ENCODE data around the gene RIMBP2.

Gene RIMBP2

DNA sequence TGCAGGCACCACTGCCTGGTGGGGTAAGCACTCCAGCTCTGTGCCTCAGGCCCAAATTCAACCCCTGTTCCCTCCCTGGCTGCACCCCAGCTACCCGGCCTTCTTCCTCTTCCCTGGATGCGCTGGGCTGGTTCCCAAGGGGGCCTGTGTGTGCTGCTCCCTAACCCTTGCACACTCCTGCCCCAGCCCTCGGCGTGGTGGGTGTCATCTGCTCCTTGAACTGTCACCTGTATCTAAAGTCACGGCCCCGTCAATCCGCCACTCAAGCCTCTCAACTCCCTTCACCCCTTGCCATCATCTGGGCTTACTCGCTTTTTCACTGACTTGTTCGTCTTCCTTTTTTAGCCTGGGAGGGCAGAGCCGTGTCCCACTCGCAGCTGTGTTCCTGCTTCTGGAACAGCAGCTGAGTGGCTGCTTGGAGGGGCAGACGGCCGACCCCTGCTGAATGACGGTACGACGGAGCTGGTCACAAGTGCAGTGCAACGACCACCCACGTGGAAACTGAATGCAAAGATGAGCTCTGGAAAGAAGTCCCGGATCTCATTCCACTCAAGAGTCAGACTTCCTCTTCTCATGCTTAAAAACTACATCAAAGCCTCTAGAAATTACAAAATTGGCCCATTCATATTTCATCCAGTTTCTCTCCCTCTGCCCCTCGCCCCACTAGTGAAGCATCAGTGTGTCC, 239.5 kb downstream of the RIMBP2 start:
- Mint-ChIP-seq H3K27ac (no peak overlapping the region), H3K4me1 (no peaks in the 10 kb centered on the region), H3K4me3 (no peak overlapping the region), H3K36me3 (no peaks in the 10 kb centered on the region), H3K27me3 (peaks cover 2% of the 10 kb centered on the region), H3K9me3 (no peaks in the 10 kb centered on the region)
- DNase-seq (ENCODE audit: low spot score in 2 of 2) = no peak
- no peak for ATAC-seq (ENCODE audit: low read depth)

DNA sequence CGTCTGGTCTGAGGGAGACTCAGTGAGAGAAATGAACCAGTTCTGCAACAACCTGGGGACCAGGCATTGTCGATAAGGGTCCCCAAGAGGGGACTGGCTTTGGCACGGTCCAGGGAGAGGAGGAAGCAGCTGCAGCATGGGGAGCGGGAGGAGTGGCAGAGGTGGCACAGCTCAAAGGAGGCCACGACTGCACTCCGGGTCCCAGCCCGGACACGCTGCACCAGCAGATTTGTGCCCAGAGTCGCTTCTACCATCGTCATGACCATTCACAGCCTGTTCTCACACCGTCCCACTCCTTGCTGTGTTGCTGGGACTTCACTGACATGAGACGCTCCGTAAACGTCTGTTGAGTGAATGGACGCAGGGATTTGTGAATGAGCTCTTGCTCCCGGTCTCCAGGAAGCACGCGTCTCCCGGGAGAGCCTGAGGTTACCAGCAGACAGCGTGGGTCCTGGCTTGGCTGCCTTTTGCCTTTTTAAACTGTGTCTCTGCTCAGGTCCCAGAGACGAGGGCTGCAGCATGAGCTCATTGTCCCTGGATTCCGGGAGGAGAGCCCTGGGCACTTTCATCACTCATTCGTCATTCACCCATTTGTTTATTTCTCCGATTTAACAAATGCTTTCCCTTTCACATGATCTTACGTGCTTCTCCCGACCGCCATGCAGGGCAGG, 241.4 kb downstream of the RIMBP2 start:
- H3K27ac Mint-ChIP-seq = no peak overlapping the region
- no peaks in the 10 kb centered on the region for H3K9me3 Mint-ChIP-seq
- DNase-seq (ENCODE audit: low spot score in 2 of 2) (no peak), ATAC-seq (ENCODE audit: low read depth) (no peak)
- no peaks in the 10 kb centered on the region for H3K4me1 Mint-ChIP-seq
- no peaks in the 10 kb centered on the region for H3K27me3 Mint-ChIP-seq
- H3K36me3 Mint-ChIP-seq = no peaks in the 10 kb centered on the region
- no peak overlapping the region for H3K4me3 Mint-ChIP-seq

DNA sequence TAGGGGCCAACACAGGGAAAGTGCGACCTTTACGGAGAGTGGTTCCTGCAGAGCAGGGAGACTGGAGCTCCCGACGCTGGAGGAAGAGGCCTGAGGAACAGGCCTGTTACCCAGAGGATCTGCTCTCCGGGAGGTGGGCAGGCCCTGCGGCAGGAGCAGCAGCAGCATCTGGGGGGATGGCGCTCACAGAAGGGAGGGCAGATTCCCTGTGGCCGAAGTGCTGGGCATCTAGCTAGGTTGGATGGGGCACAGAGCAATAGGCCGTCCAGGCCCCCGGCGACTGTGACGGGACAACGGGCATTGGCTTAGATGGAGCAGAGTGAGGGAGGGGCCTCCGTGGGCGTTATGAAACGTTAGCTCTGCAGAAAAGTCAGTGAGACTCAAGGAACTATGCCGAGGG, 242.8 kb downstream of the RIMBP2 start:
- ATAC-seq (ENCODE audit: low read depth) (no peak), DNase-seq (ENCODE audit: low spot score in 2 of 2) (no peak)
- Mint-ChIP-seq H3K9me3 (no peaks in the 10 kb centered on the region), H3K4me1 (no peaks in the 10 kb centered on the region), H3K36me3 (no peaks in the 10 kb centered on the region), H3K27ac (no peak overlapping the region), H3K27me3 (no peaks in the 10 kb centered on the region), H3K4me3 (no peak overlapping the region)

DNA sequence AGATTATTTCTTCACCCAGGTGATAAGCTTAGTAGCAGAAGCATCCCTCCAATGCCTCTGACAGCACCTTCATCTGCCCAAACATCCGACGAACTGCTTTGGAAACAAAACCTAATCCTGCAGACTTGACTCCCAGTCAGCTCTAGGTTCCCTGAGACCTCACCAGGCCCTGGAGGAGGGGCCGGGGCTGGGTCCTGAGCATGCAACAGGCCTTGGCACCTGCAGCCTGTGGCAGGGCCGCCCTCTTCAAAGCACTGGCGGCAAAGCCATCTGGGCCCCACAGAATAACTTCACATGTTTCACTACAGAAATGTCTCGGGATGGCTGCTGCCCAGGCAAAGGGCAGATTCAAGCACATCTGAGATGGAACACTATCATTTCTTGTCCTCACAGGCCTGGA, 245.1 kb downstream of the RIMBP2 start:
- no peak overlapping the region for H3K4me3 Mint-ChIP-seq
- H3K4me1 Mint-ChIP-seq = no peaks in the 10 kb centered on the region
- no peak overlapping the region for H3K27ac Mint-ChIP-seq
- ATAC-seq (ENCODE audit: low read depth) (no peak), DNase-seq (ENCODE audit: low spot score in 2 of 2) (no peak)
- H3K27me3 Mint-ChIP-seq = no peaks in the 10 kb centered on the region
- peaks cover 6% of the 10 kb centered on the region for H3K9me3 Mint-ChIP-seq
- no peaks in the 10 kb centered on the region for H3K36me3 Mint-ChIP-seq

DNA sequence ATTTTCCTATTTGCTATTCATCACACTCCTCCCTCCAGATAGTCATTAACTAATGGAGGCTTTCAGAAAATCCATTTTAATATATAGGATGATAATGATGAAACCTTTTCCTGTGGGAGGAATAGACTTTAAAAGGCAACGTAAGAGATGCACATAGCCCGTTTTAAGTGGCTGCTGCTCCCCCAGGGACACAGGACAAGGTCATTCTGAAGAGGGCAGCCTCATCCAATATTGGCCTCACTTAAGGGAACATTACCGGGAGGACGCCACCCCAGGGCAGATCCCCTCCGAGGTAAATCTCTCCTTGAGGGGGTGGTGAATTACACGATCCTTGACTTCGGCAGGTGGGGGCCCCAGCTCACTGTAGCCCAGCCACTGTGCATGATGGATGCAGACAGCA, 246.5 kb downstream of the RIMBP2 start:
- Mint-ChIP-seq H3K4me1 (no peaks in the 10 kb centered on the region), H3K4me3 (no peak overlapping the region), H3K9me3 (peaks cover 6% of the 10 kb centered on the region), H3K27ac (no peak overlapping the region), H3K36me3 (no peaks in the 10 kb centered on the region), H3K27me3 (no peaks in the 10 kb centered on the region)
- DNase-seq (ENCODE audit: low spot score in 2 of 2) (no peak), ATAC-seq (ENCODE audit: low read depth) (no peak)

DNA sequence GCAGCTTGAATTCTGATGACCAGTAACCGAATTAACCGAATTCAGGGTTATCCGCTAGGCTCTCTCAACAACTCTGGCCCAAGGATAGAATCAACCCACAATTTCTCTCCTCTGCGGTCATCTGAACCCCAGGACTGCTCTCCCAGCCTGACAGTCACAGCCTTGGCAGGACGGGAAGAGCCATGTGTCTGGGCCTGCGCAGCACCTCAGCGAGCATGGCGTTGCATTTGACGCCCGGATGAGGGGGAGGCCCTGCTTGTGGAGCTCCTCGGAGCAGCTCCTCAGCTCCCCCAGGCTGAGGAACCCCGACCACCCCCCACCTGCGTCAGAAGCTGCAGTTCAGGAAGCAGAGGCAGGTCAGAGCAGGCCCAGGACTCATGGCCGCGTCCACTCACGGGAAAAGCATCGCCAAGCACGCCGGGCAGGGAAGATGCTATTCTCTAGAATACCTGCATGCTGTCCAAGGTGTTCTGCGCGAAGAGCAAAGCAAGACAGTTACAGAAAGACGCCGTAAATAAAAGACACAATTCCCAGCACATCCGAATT, 247.3 kb downstream of the RIMBP2 start:
- Mint-ChIP-seq H3K4me3 (no peak overlapping the region), H3K4me1 (no peaks in the 10 kb centered on the region), H3K27me3 (no peaks in the 10 kb centered on the region)

DNA sequence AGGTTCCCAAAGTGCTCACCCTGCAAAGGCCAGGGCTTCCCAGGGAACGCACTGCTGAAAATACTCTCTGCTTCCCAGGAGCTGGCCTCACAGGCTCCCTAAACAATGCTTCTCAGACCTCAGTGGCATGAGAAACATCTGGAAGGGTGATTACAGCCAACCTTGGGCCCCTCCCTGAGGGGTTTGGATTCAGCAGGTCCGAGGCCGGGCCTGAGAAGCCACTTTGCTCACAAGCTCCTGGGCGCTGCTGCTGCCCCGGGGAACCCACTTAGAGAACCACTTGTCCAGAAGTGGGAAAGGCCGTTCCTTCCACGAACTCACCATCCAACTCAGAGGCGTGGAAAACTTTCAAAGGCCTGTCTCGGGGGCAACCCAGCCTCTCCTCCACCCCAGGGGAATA, 247.9 kb downstream of the RIMBP2 start:
- no peak overlapping the region for H3K4me3 Mint-ChIP-seq
- no peak for DNase-seq (ENCODE audit: low spot score in 2 of 2)
- no peaks in the 10 kb centered on the region for H3K27me3 Mint-ChIP-seq
- H3K4me1 Mint-ChIP-seq = no peaks in the 10 kb centered on the region
- H3K9me3 Mint-ChIP-seq = peaks cover 6% of the 10 kb centered on the region
- H3K27ac Mint-ChIP-seq = no peak overlapping the region
- no peaks in the 10 kb centered on the region for H3K36me3 Mint-ChIP-seq
- no peak for ATAC-seq (ENCODE audit: low read depth)

More for the DNA sequence above, 247.3 kb downstream of the RIMBP2 start:
- Mint-ChIP-seq H3K36me3 (no peaks in the 10 kb centered on the region), H3K27ac (no peak overlapping the region), H3K9me3 (peaks cover 6% of the 10 kb centered on the region)
- DNase-seq (ENCODE audit: low spot score in 2 of 2) = no peak
- no peak for ATAC-seq (ENCODE audit: low read depth)

DNA sequence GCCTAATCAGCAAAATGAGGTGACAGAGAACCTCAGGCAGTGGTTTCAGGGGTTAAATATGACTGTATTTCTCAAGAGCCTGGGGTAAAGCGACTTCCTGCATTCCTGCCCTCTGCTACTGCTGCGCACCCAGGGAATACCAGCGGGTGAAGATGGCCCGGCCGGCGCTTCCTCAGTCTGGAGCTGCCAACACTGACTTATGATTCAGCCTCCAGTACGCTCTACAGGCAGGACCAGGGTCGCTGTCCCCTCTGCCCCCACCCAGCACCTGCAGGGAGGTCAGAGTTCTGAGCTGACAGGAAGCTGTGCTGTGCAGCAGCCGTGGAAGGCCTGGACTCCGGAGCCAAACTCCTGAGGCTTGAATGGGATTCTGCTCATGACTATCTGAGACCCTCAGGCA, 250.5 kb downstream of the RIMBP2 start:
- no peak overlapping the region for H3K4me3 Mint-ChIP-seq
- no peaks in the 10 kb centered on the region for H3K36me3 Mint-ChIP-seq
- H3K27ac Mint-ChIP-seq = no peak overlapping the region
- H3K4me1 Mint-ChIP-seq = no peaks in the 10 kb centered on the region
- DNase-seq (ENCODE audit: low spot score in 2 of 2) (no peak), ATAC-seq (ENCODE audit: low read depth) (no peak)
- H3K9me3 Mint-ChIP-seq = peaks cover 6% of the 10 kb centered on the region
- H3K27me3 Mint-ChIP-seq = no peaks in the 10 kb centered on the region

DNA sequence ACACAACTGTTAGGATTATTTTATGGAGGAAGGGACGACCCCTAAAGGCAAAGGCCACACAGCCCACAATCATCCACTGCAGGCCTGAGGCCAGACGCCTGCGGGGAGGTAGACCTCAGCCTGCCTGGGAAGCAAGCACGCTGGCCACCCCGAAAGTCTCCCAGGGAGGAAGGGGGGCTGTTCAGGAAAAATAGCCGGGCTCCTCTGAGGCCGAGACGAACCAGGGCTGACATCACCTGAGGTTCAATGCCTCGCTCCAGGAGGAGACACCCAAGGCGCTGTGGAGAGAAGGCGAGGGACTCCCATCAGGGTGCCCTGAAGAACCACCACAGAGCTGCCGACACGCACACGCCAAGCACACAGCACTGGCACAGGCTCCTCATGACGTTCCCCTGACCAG, 251.1 kb downstream of the RIMBP2 start:
- H3K27ac Mint-ChIP-seq = no peak overlapping the region
- H3K9me3 Mint-ChIP-seq = peaks cover 6% of the 10 kb centered on the region
- ATAC-seq (ENCODE audit: low read depth) = no peak
- no peaks in the 10 kb centered on the region for H3K36me3 Mint-ChIP-seq
- no peak overlapping the region for H3K4me3 Mint-ChIP-seq
- DNase-seq (ENCODE audit: low spot score in 2 of 2) = no peak
- H3K4me1 Mint-ChIP-seq = no peaks in the 10 kb centered on the region
- H3K27me3 Mint-ChIP-seq = no peaks in the 10 kb centered on the region

DNA sequence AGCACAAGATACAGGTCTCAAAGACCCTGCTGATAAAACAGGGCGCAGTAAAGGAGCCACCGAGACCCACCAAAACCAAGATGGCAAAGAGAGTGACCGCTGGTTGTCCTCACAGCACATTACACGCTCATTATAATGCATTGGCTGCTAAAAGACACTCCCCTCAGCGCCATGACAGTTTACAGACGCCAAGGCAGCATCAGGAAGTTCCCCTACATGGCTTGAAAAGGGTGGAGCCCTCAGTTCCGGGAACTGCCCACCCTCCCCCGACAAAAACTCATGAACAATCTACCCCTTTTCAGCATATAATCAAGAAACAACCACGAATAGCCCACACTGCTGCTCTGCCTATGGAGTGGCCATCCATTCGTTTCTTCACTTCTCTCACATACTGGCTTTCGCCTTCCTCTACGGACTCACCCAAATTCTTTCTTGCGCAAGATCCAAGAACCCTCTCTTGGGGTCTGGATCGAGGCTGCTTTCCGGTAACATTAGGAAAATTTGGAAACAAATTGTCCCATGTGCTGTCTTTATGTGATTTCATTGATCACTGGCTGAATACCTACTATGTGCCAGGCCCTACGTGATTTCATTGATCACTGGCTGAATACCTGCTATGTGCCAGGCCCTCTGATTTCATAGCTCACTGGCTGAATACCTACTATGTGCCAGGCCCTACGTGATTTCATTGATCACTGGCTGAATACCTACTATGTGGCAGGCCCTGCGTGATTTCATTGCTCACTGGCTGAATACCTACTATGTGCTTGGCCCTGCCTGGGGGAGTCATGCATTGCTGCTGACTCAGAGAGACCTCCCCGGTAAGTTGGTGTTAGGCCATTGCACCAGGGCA, 252.1 kb downstream of the RIMBP2 start:
- no peaks in the 10 kb centered on the region for H3K4me1 Mint-ChIP-seq
- ATAC-seq (ENCODE audit: low read depth) = no peak
- no peaks in the 10 kb centered on the region for H3K27me3 Mint-ChIP-seq
- no peak overlapping the region for H3K4me3 Mint-ChIP-seq
- no peak overlapping the region for H3K27ac Mint-ChIP-seq
- no peaks in the 10 kb centered on the region for H3K36me3 Mint-ChIP-seq
- peaks cover 6% of the 10 kb centered on the region for H3K9me3 Mint-ChIP-seq
- no peak for DNase-seq (ENCODE audit: low spot score in 2 of 2)

DNA sequence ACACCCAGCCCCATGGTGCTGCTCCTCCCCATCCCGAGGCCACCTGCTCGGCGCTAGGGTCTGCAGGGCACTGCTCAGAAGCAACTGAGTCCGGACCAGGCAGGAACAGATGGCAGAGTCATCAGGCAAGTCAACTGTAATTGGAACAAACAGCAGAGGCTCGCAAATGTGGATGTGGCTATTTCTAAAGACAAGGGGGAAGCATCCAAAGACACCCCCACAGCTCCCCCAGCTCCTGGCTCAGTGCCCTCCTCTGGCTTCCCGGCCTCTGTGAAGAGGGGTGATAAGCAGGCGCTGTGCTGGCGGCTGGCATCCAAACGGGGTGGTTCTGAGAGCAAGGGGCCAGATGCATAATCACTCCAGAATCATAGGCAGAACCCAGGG, 252.8 kb downstream of the RIMBP2 start:
- DNase-seq (ENCODE audit: low spot score in 2 of 2) = no peak
- Mint-ChIP-seq H3K27me3 (no peaks in the 10 kb centered on the region), H3K4me3 (no peak overlapping the region), H3K36me3 (no peaks in the 10 kb centered on the region), H3K4me1 (no peaks in the 10 kb centered on the region), H3K9me3 (peaks cover 6% of the 10 kb centered on the region), H3K27ac (no peak overlapping the region)
- no peak for ATAC-seq (ENCODE audit: low read depth)

DNA sequence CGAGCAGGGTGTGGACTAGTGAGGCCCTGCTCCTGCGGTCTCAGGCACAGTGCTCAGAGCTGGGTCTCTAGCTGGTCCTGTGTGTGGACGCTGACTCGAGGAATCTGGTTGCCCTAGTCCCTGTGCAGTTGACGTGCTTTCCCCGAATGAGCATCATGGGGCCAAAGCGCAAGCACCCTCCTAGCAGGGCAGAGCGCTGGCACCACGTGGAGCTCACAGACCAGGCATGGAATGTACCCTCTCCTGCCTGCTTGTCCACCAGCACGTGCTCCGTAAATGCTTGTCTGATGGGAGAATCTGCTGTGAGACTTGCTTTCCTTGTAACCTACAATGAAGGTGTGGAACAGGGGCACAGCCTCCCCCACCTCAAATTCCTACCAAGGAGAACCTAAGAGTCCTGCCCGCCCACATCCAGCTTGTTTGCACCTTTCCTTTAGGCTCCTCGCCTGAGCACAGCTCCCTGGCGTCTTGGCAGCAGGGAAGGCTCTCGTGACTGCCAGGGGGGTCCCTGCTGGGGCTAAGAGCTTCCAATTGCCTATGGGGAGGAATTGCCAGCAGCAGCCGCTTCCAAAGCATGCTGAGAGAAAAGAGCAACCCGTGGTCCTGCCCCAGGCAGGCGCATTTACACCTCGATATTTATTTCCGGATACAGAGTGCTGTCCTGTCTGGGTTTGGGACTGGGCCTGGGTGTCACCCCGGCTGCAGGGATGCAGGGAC, 253.4 kb downstream of the RIMBP2 start:
- no peak for ATAC-seq (ENCODE audit: low read depth)
- no peak overlapping the region for H3K27ac Mint-ChIP-seq
- no peak for DNase-seq (ENCODE audit: low spot score in 2 of 2)
- no peaks in the 10 kb centered on the region for H3K36me3 Mint-ChIP-seq
- H3K4me1 Mint-ChIP-seq = no peaks in the 10 kb centered on the region
- H3K4me3 Mint-ChIP-seq = no peak overlapping the region
- no peaks in the 10 kb centered on the region for H3K27me3 Mint-ChIP-seq
- H3K9me3 Mint-ChIP-seq = peaks cover 6% of the 10 kb centered on the region

DNA sequence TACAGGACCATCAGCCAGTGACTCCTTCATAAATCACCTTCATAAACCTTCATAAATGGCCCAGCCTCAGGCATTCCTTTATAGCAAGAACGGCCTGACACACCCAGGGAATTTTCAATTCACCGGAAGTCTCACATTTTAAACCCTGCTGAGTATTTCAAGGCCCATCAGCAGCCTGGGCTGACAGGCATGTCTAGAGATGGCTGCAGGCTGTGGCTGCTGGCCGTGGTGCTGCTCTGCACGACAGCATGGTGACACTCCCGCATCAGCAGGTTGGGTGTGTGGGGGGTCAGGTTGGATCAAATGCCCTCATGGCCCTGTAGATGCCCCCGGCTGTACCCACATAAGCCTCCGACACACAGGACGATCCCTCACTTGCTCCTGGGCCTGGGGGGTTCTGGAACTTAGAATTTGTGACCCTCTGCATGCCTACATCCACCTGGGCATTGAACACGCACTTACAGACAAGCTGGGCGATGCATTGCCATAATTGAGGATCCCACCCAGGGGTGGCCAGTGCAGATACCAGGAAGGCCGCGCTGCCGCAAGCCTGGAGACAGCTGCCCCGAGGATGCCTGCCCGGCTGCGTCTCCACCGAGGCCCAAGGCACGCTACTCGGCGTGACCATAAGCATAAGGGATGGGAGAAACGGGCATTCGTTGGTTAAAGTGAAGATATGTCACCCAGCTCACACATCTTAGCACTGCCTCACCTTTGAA, 254.1 kb downstream of the RIMBP2 start:
- Mint-ChIP-seq H3K27ac (no peak overlapping the region), H3K27me3 (no peaks in the 10 kb centered on the region)

More for the DNA sequence above, 254.1 kb downstream of the RIMBP2 start:
- ATAC-seq (ENCODE audit: low read depth) = no peak
- Mint-ChIP-seq H3K4me3 (no peak overlapping the region), H3K4me1 (no peaks in the 10 kb centered on the region), H3K9me3 (no peaks in the 10 kb centered on the region), H3K36me3 (no peaks in the 10 kb centered on the region)
- DNase-seq (ENCODE audit: low spot score in 2 of 2) = no peak
